Stomach (tissue), 9 donors: ENCODE data around the gene NLGN1. TPM values are rescaled to one million over a fixed set of nuclear protein-coding genes. Genes with fewer than 3 reads are reported as not detected.

Experiments
- DNase-seq, 2 donors: peaks; one replicate each; pipeline versions ENCODE4 v3.0.0 to v3.0.0-alpha.2; 2013 to 2019
- H3K27ac ChIP-seq, 5 donors: fragments of 200-600 bp in 4 of 5; sonication (generic) in 4 of 5; one replicate each; pipeline ENCODE4 v1.5.1; 2013 to 2019; ENCODE audit warnings: mild to moderate bottlenecking in 1 of 5, moderate library complexity in 1 of 5
- H3K27me3 ChIP-seq, 3 donors: fragments of 200-600 bp; sonication (generic); one replicate each; pipeline ENCODE4 v1.5.1; 2017 to 2019; ENCODE audit warnings: mixed run types in 1 of 3
- H3K36me3 ChIP-seq, 4 donors: fragments of 200-600 bp; sonication (generic); 1 replicate in 3 of 4; 2 replicates in 1 of 4; pipeline ENCODE4 v1.5.1; 2016 to 2019
- H3K4me1 ChIP-seq, 4 donors: fragments of 200-600 bp; sonication (generic); one replicate each; pipeline ENCODE4 v1.5.1; 2016 to 2019
- H3K4me3 ChIP-seq, 4 donors: fragments of 200-600 bp; sonication (generic) in 3 of 4; one replicate each; pipeline ENCODE4 v1.5.1; 2016 to 2019; ENCODE audit warnings: mild to moderate bottlenecking in 1 of 4
- H3K9me3 ChIP-seq, 4 donors: fragments of 200-600 bp; sonication (generic); one replicate each; pipeline ENCODE4 v1.5.1; 2016 to 2019
- CTCF ChIP-seq, 7 experiments: fragments of 450-650 bp in 4 of 7; fragments of 200-600 bp in 3 of 7; sonication (generic) in 3 of 7; IDR thresholded peaks; one replicate each; pipeline ENCODE4 v1.5.1; 2016 to 2019; ENCODE audit warnings: antibody characterized with exemption in 7 of 7, control low read depth in 2 of 7, mild to moderate bottlenecking in 1 of 7
- EP300 ChIP-seq: sonication (generic); formaldehyde crosslinking; IDR thresholded peaks from one replicate; pipeline ENCODE4 v1.6.1; 2017; ENCODE audit warnings: antibody characterized with exemption
- POLR2A ChIP-seq, 4 donors: fragments of 450-650 bp; IDR thresholded peaks; one replicate each; pipeline ENCODE4 v1.6.1; 2016; ENCODE audit warnings: antibody characterized with exemption in 4 of 4, control low read depth in 2 of 4, mild to moderate bottlenecking in 1 of 4, moderate library complexity in 1 of 4
- POLR2AphosphoS5 ChIP-seq, 3 donors: sonication (generic); formaldehyde crosslinking; IDR thresholded peaks; one replicate each; pipeline ENCODE4 v1.6.1; 2016; ENCODE audit warnings: antibody characterized with exemption in 3 of 3
- WGBS, 5 donors: extraction: QIAGEN DNeasy Blood & Tissue Kit in 3 of 5; methylation state at CpG; one replicate each; pipeline versions ENCODE4 v1.1.5 to v1.1.7; 2013 to 2018; 5-methylcytosine and 5-hydroxymethylcytosine counted together
- intact Hi-C: fragments of 100-400 bp; cut with DNase I; formaldehyde crosslinking; loops from one replicate; pipeline ENCODE4 v1.15.1; 2023; ENCODE audit warnings: low total_unique reads
- polyA plus RNA-seq, 3 donors: library from polyadenylated mRNA; stranded (reverse); fragments of 200-250 nt; gene quantifications; one replicate each; pipeline ENCODE4 v1.2.3, GENCODE V29; 2013
- total RNA-seq, 5 donors: library from RNA; depleted of rRNA; stranded (reverse); fragments of >200 nt; gene quantifications; one replicate each; pipeline versions ENCODE4 v1.1.0 to v1.2.3, GENCODE V29; 2014 to 2016
- donor health status: healthy with polysubstance abuse.
- donor health status: Bipolar disorder and iron deficiency.
- donor health status: healthy.

The NLGN1 gene
- total and polyA plus RNA-seq, 8 donors, result 0.15 to 45.2 (median 4.8) TPM; not detected in 1

DNA sequence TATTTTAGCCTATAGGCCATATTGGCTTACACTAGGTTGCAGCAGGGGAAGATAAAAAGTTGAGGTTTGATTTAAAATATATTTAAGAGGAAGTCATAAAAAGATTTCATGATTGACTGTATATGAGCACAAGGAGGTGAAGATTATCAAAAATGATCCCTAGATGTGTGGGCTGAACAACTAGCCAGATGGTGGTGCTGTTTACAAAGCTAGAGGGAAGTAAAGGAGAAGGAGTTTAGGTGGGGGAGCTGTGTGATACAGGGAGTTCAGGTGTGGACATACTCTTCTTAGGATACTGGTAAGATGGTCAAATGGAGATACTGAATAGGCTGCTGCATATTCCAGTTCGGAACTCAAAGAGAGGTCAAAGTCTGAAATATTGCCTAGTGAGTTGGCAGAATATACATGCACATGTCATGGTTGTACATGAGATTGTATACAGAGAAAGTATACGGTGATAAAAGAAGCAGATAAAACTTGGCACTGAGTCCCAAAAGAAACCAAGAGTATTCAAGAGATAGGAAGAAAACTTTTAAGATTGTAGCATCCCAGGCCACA is 727.8 kb downstream of the NLGN1 start:
- no peak for TF ChIP-seq POLR2AphosphoS5 (IDR thresholded peaks at IDR 0.05)
- no peak for TF ChIP-seq CTCF (IDR thresholded peaks at IDR 0.05)
- TF ChIP-seq EP300, result no peak
- TF ChIP-seq POLR2A (IDR thresholded peaks at IDR 0.05), result no peak
- no peaks in the 10 kb centered on the region for H3K27me3 ChIP-seq
- intact Hi-C loops, result no loop called here
- H3K9me3 ChIP-seq, result no peaks in the 10 kb centered on the region
- no peaks in the 10 kb centered on the region for H3K36me3 ChIP-seq
- peak in 1 of 2 donors; percentile 43 for DNase-seq
- H3K4me3 ChIP-seq, result no peak overlapping the region
- 22 to 45% (median 36%) methylated on average over 2 of the region's 2 CpGs for WGBS, 5 donors
- peaks cover 0 to 6% (median 0%) of the 10 kb centered on the region in 4 donors for H3K4me1 ChIP-seq
- no peak overlapping the region for H3K27ac ChIP-seq

DNA sequence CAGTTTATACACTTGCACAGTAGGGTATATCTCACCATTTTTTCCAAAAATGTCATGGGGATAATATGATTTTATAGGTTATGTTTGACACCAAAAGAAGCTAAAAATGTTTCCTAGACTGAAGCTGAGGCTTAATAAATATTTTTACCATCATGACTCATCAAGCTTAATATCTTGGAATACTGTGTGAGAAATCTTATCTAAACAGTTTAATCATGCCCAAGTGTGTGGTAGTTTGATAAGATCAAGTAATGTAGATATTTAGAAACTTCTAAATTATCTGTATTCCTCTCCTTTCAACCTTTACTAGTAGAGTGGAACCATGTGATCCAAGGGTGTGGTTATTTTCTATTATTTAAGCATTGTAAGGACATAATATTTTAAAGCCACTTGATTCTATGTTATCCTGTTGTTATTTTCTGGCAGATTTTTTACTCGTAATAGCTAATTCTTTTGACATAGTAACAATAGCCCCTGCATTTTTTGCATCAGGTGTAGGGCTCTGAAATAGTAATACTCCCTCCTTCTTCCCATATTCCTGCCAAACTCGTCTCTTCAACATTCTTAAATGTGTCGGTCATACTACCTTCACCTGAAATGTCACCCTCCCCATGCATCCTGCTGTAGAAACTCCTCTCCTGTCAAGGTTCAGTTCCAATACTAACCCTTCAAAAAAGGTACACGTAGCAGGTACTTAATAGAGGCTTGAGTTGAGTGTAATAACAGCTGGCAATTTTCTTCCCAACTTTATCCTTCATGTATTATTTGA is 729.6 kb downstream of the NLGN1 start:
- WGBS, 5 donors, result 72 to 85% (median 79%) methylated on average over 4 of the region's 4 CpGs
- no peaks in the 10 kb centered on the region for H3K9me3 ChIP-seq
- H3K27me3 ChIP-seq, result no peaks in the 10 kb centered on the region
- DNase-seq, result no peak
- intact Hi-C loops, result no loop called here
- TF ChIP-seq EP300, result no peak
- TF ChIP-seq CTCF (IDR thresholded peaks at IDR 0.05), result no peak
- TF ChIP-seq POLR2A (IDR thresholded peaks at IDR 0.05), result no peak
- no peak for TF ChIP-seq POLR2AphosphoS5 (IDR thresholded peaks at IDR 0.05)
- H3K36me3 ChIP-seq, result no peaks in the 10 kb centered on the region
- H3K4me1 ChIP-seq, result peaks cover 0 to 6% (median 2%) of the 10 kb centered on the region in 4 donors
- H3K27ac ChIP-seq, result no peak overlapping the region
- H3K4me3 ChIP-seq, result no peak overlapping the region

- WGBS, 5 donors, result 60 to 78% (median 70%) methylated on average over 1 of the region's 1 CpG
- H3K27ac ChIP-seq, result no peak overlapping the region
- DNase-seq, result no peak
- intact Hi-C loops, result no loop called here
- H3K27me3 ChIP-seq, result no peaks in the 10 kb centered on the region
- no peak for TF ChIP-seq EP300
- no peak for TF ChIP-seq CTCF (IDR thresholded peaks at IDR 0.05)
- no peak for TF ChIP-seq POLR2A (IDR thresholded peaks at IDR 0.05)
- no peak for TF ChIP-seq POLR2AphosphoS5 (IDR thresholded peaks at IDR 0.05)
- H3K36me3 ChIP-seq, result no peaks in the 10 kb centered on the region
- H3K9me3 ChIP-seq, result no peaks in the 10 kb centered on the region
- H3K4me3 ChIP-seq, result no peak overlapping the region
- peaks cover 0 to 9% (median 3%) of the 10 kb centered on the region in 4 donors for H3K4me1 ChIP-seq
These were observed 734.5 kb downstream of the NLGN1 start for GRCh38 chr3:174132006-174132405.

- TF ChIP-seq EP300 (no peak), CTCF (IDR thresholded peaks at IDR 0.05) (no peak), POLR2AphosphoS5 (IDR thresholded peaks at IDR 0.05) (no peak), POLR2A (IDR thresholded peaks at IDR 0.05) (no peak)
- Histone ChIP-seq H3K27ac (no peak overlapping the region), H3K4me1 (peaks cover 0 to 9% (median under 1%) of the 10 kb centered on the region in 4 donors), H3K9me3 (no peaks in the 10 kb centered on the region), H3K4me3 (no peak overlapping the region), H3K27me3 (no peaks in the 10 kb centered on the region), H3K36me3 (no peaks in the 10 kb centered on the region)
- peak in 1 of 2 donors; percentile 27 for DNase-seq
- WGBS, 5 donors, result 51 to 68% (median 60%) methylated on average over 5 of the region's 5 CpGs
- intact Hi-C loops, result no loop called here
These were observed 735.0 kb downstream of the NLGN1 start for GRCh38 chr3:174132421-174133042.
